Liver (tissue), 9 donors: ENCODE data around the gene CHRNE. TPM values are rescaled to one million over a fixed set of nuclear protein-coding genes. Genes with fewer than 3 reads are reported as not detected.
A peak's percentile ranks its signal among the peaks of the same experiment; 100 is the strongest.

Source experiments
- DNase-seq: peaks from one replicate; pipeline ENCODE4 v3.0.0-alpha.2; 2017; ENCODE audit warnings: low spot score
- H3K27ac ChIP-seq, 2 donors: one replicate each; pipeline ENCODE4 v1.7.0; 2013; ENCODE audit warnings: inconsistent platforms in 2 of 2, low read length in 2 of 2, control low read depth in 1 of 2, low read depth in 1 of 2, mild to moderate bottlenecking in 1 of 2
- H3K27me3 ChIP-seq, 4 donors: one replicate each; pipeline versions ENCODE4 v1.6.1 to v1.7.0; 2013; ENCODE audit warnings: low read length in 3 of 4, inconsistent platforms in 1 of 4, mild to moderate bottlenecking in 1 of 4, moderate library complexity in 1 of 4; ENCODE audit not compliant: control insufficient read depth in 4 of 4, insufficient read depth in 4 of 4
- H3K36me3 ChIP-seq, 4 donors: one replicate each; pipeline versions ENCODE4 v1.6.1 to v1.7.0; 2013; ENCODE audit warnings: low read length in 3 of 4, mild to moderate bottlenecking in 3 of 4, low read depth in 1 of 4, moderate library complexity in 1 of 4; ENCODE audit not compliant: control insufficient read depth in 4 of 4, insufficient read depth in 3 of 4
- H3K4me1 ChIP-seq, 4 donors: one replicate each; pipeline versions ENCODE4 v1.6.1 to v1.7.0; 2013; ENCODE audit warnings: low read length in 3 of 4, mild to moderate bottlenecking in 3 of 4, moderate library complexity in 1 of 4; ENCODE audit not compliant: control insufficient read depth in 4 of 4, insufficient read depth in 4 of 4
- H3K4me3 ChIP-seq, 3 donors: one replicate each; pipeline versions ENCODE4 v1.6.1 to v1.7.0; 2013; ENCODE audit warnings: low read length in 3 of 3, control low read depth in 1 of 3, low read depth in 1 of 3, mild to moderate bottlenecking in 1 of 3
- H3K9ac ChIP-seq, 2 donors: one replicate each; pipeline ENCODE4 v1.7.0; 2013; ENCODE audit warnings: low read length in 2 of 2, mild to moderate bottlenecking in 2 of 2, moderate library complexity in 2 of 2, control low read depth in 1 of 2, low read depth in 1 of 2
- H3K9me3 ChIP-seq, 4 donors: one replicate each; pipeline versions ENCODE4 v1.6.1 to v1.7.0; 2013; ENCODE audit warnings: low read length in 3 of 4; ENCODE audit not compliant: control insufficient read depth in 4 of 4
- ATF3 ChIP-seq: IDR thresholded peaks from 2 replicates; pipeline ENCODE4 v1.6.1; 2016; ENCODE audit warnings: antibody characterized with exemption
- CTCF ChIP-seq: fragments of 150-350 bp; IDR thresholded peaks from 2 replicates; pipeline ENCODE4 v1.5.1; 2017; ENCODE audit warnings: improper control_type of control experiment, low read depth, low read length; ENCODE audit not compliant: missing input control
- EGR1 ChIP-seq, 2 donors: IDR thresholded peaks; 2 replicates each; pipeline ENCODE4 v1.6.1; 2016 to 2018; ENCODE audit warnings: antibody characterized with exemption in 2 of 2, low read depth in 2 of 2
- FOXA1 ChIP-seq: IDR thresholded peaks from 2 replicates; pipeline ENCODE4 v1.6.1; 2016; ENCODE audit warnings: antibody characterized with exemption
- FOXA2 ChIP-seq: IDR thresholded peaks from 2 replicates; pipeline ENCODE4 v1.6.1; 2016; ENCODE audit warnings: antibody characterized with exemption
- GABPA ChIP-seq, 2 donors: IDR thresholded peaks in 1 of 2; conservative IDR thresholded peaks in 1 of 2; 2 replicates each; pipeline ENCODE4 v1.6.1; 2016; ENCODE audit warnings: antibody characterized with exemption in 2 of 2, mild to moderate bottlenecking in 1 of 2, moderate library complexity in 1 of 2
- HNF4A ChIP-seq, 2 donors: conservative IDR thresholded peaks; 2 replicates each; pipeline ENCODE4 v1.6.1; 2016; ENCODE audit warnings: antibody characterized with exemption in 2 of 2, mild to moderate bottlenecking in 2 of 2
- HNF4G ChIP-seq: IDR thresholded peaks from 2 replicates; pipeline ENCODE4 v1.6.1; 2016; ENCODE audit warnings: antibody characterized with exemption
- JUND ChIP-seq, 2 donors: IDR thresholded peaks; 2 replicates each; pipeline ENCODE4 v1.6.1; 2016; ENCODE audit warnings: antibody characterized with exemption in 2 of 2
- MAX ChIP-seq: IDR thresholded peaks from 2 replicates; pipeline ENCODE4 v1.6.1; 2016; ENCODE audit warnings: antibody characterized with exemption
- NR2F2 ChIP-seq: IDR thresholded peaks from 2 replicates; pipeline ENCODE4 v1.6.1; 2016; ENCODE audit warnings: antibody characterized with exemption
- RAD21 ChIP-seq, 2 donors: IDR thresholded peaks; 2 replicates each; pipeline ENCODE4 v1.6.1; 2016; ENCODE audit warnings: antibody characterized with exemption in 2 of 2, mild to moderate bottlenecking in 2 of 2
- REST ChIP-seq: IDR thresholded peaks from 2 replicates; pipeline ENCODE4 v1.6.1; 2016; ENCODE audit warnings: antibody characterized with exemption, mild to moderate bottlenecking
- RXRA ChIP-seq, 2 donors: IDR thresholded peaks; 2 replicates each; pipeline ENCODE4 v1.6.1; 2017 to 2018; ENCODE audit warnings: antibody characterized with exemption in 2 of 2, mild to moderate bottlenecking in 1 of 2
- SP1 ChIP-seq: IDR thresholded peaks from 2 replicates; pipeline ENCODE4 v1.6.1; 2018; ENCODE audit warnings: antibody characterized with exemption, mild to moderate bottlenecking
- TAF1 ChIP-seq: conservative IDR thresholded peaks from 2 replicates; pipeline ENCODE4 v1.6.1; 2016; ENCODE audit warnings: antibody characterized with exemption, mild to moderate bottlenecking
- YY1 ChIP-seq: IDR thresholded peaks from 2 replicates; pipeline ENCODE4 v1.6.1; 2016; ENCODE audit warnings: antibody characterized with exemption, mild to moderate bottlenecking
- ZBTB33 ChIP-seq: IDR thresholded peaks from 2 replicates; pipeline ENCODE4 v1.6.1; 2016; ENCODE audit warnings: antibody characterized with exemption
- WGBS: extraction: QIAGEN DNeasy Blood & Tissue Kit; methylation state at CpG from one replicate; pipeline ENCODE4 v1.1.7; 2013; 5-methylcytosine and 5-hydroxymethylcytosine counted together
- polyA plus RNA-seq, 2 donors: library from polyadenylated mRNA; stranded (reverse) in 1 of 2; unstranded in 1 of 2; fragments of 200-250 nt in 1 of 2; fragments of >200 nt in 1 of 2; fragmentation: Nextera tagmentation in 1 of 2; extraction: Ambion mirVana in 1 of 2; gene quantifications; one replicate each; pipeline versions ENCODE4 v1.2.1 to v1.2.3, GENCODE V29; 2013 to 2015
- total RNA-seq, 2 donors: library from RNA; depleted of rRNA; stranded (reverse); fragments of >200 nt; gene quantifications; one replicate each; pipeline ENCODE4 v1.2.3, GENCODE V29; 2014
- donor health status: healthy.
- donor health status: healthy.
- donor health status: healthy.
- donor health status: healthy.
- donor health status: healthy.

Gene CHRNE
- total and polyA plus RNA-seq, 4 donors, result 0.19 to 3.1 (median 0.65) TPM

GRCh38 chr17:4913994-4914393 lies 11.1 kb upstream of the CHRNE start:
- Histone ChIP-seq H3K27me3 (no peaks in the 10 kb centered on the region), H3K9ac (peak overlapping the region in 1 of 2 donors; percentile 2), H3K9me3 (no peaks in the 10 kb centered on the region), H3K4me1 (peaks cover 3 to 22% (median 11%) of the 10 kb centered on the region in 4 donors), H3K4me3 (no peak overlapping the region), H3K27ac (peak overlapping the region; percentile 6 to 32), H3K36me3 (no peaks in the 10 kb centered on the region)
- 35% methylated on average over 1 of the region's 1 CpG for WGBS
- peak; percentile 13 to 21 for TF ChIP-seq GABPA (IDR thresholded peaks at IDR 0.05 in 1 of 2, conservative IDR thresholded peaks at IDR 0.05 in 1 of 2)
- TF ChIP-seq YY1, result peak; percentile 53
- peak; percentile 22 for TF ChIP-seq REST
- no peak for TF ChIP-seq ATF3
- no peak for TF ChIP-seq FOXA1
- TF ChIP-seq NR2F2, result no peak
- peak; percentile 91 to 92 for TF ChIP-seq HNF4A (conservative IDR thresholded peaks at IDR 0.05)
- peak; percentile 93 for TF ChIP-seq SP1
- no peak for TF ChIP-seq FOXA2
- peak in 1 of 2 donors; percentile 57 for TF ChIP-seq RXRA (IDR thresholded peaks at IDR 0.05)
- peak; percentile 64 for TF ChIP-seq ZBTB33
- no peak for TF ChIP-seq MAX
- no peak for TF ChIP-seq EGR1 (IDR thresholded peaks at IDR 0.05; ENCODE audit: low read depth in 2 of 2)
- peak; percentile 74 for TF ChIP-seq HNF4G
- no peak for TF ChIP-seq CTCF
- TF ChIP-seq JUND (IDR thresholded peaks at IDR 0.05), result peak in 1 of 2 donors; percentile 33
- TF ChIP-seq RAD21 (IDR thresholded peaks at IDR 0.05), result no peak
- TF ChIP-seq TAF1, result no peak
- DNase-seq, result no peak
